Measurements from ENCODE around the gene FBXO30.

DNA sequence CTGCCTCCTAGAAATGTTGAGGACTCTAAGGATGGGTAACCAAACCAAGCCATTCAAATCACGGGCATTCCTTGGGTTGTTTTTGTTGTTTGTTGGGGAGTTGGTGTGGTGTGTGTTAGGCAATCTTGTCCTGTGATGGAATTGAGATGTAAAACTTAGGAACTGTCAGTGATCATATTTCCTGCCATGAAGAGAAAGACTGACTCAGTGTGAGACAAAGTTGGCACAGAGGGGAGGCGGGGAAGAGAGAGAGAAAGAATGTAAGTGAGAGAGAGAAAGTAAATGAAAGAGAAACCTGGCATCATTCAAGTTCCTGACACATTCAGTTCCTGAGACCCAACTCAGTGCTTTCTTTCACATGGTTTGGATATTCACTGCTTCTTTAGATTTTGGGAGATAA lies 21.6 kb upstream of the FBXO30 start:
- TF ChIP-seq POLR2A (IDR thresholded peaks at IDR 0.05) = no peak
- no peak for TF ChIP-seq CTCF (IDR thresholded peaks at IDR 0.05 in 8 of 11, conservative IDR thresholded peaks at IDR 0.05 in 3 of 11)

All from spleen (tissue), 7 donors.